SU-DHL-6 (cell line): ENCODE data around the gene GINS3.

Source experiments
- EZH2phosphoT487 ChIP-seq: fragments of 200-600 bp; sonication (generic), shearing (Covaris generic); conservative IDR thresholded peaks from 2 replicates; pipeline ENCODE4 v1.6.1; 2018; ENCODE audit warnings: mild to moderate bottlenecking, antibody characterized with exemption, low read length, moderate library complexity, mixed read lengths
- TF ChIP-seq, protein P1 (sequence below): fragments of 200-600 bp; sonication (generic); IDR thresholded peaks from one replicate; pipeline ENCODE4 v1.5.1; 2017; ENCODE audit warnings: antibody characterized with exemption, mild to moderate bottlenecking, low read length, moderate library complexity; ENCODE audit not compliant: insufficient read depth, poor library complexity, severe bottlenecking

DNA sequence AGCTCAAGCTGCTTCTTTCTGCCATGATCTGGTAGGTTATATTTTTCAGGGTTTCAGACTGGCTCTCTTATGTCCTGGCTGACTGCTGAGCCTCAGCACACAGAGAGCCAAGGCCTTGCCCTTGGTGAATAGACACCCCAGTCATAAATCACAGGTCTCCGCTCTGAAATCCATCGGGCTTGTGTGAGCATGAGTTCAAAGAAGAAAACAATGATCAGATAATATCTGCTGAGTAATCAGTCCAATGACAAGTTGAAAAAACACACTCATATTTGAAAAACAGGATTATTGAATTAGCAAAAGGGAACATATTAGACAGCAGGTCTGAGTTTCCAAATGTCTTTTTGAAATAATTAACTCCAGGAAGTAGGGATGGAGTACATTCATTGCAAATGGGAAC, 56.6 kb downstream of the GINS3 start:
- TF ChIP-seq, protein P1, sequence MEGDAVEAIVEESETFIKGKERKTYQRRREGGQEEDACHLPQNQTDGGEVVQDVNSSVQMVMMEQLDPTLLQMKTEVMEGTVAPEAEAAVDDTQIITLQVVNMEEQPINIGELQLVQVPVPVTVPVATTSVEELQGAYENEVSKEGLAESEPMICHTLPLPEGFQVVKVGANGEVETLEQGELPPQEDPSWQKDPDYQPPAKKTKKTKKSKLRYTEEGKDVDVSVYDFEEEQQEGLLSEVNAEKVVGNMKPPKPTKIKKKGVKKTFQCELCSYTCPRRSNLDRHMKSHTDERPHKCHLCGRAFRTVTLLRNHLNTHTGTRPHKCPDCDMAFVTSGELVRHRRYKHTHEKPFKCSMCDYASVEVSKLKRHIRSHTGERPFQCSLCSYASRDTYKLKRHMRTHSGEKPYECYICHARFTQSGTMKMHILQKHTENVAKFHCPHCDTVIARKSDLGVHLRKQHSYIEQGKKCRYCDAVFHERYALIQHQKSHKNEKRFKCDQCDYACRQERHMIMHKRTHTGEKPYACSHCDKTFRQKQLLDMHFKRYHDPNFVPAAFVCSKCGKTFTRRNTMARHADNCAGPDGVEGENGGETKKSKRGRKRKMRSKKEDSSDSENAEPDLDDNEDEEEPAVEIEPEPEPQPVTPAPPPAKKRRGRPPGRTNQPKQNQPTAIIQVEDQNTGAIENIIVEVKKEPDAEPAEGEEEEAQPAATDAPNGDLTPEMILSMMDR: no peak
- TF ChIP-seq EZH2phosphoT487: no peak
